Measurements from ENCODE around the gene MCCD1.

The MCCD1 gene

GRCh38 chr6:31534011-31534410, 5.2 kb downstream of the MCCD1 start:
- Histone ChIP-seq H3K9me2 (replicated peaks; ENCODE audit: insufficient read depth, low read length) (no peaks in the 10 kb centered on the region), H3K27me3 (ENCODE audit: low read length) (no peaks in the 10 kb centered on the region), H3K36me3 (ENCODE audit: low read length) (peaks cover 77% of the 10 kb centered on the region), H3K79me2 (ENCODE audit: insufficient read depth, low read length) (peaks cover 51% of the 10 kb centered on the region), H2AFZ (ENCODE audit: low read depth, low read length, severe bottlenecking) (no peak overlapping the region), H4K20me1 (ENCODE audit: low read depth, low read length) (peaks cover 66% of the 10 kb centered on the region), H3K27ac (ENCODE audit: low read depth, low read length) (no peak overlapping the region), H3K9me3 (ENCODE audit: insufficient read depth, low read length) (no peaks in the 10 kb centered on the region), H3K9ac (ENCODE audit: low read length) (no peak overlapping the region), H3F3A (ENCODE audit: insufficient read depth) (peaks cover 59% of the 10 kb centered on the region), H3K4me3 (ENCODE audit: insufficient read depth, low read length, poor library complexity, severe bottlenecking) (no peak overlapping the region), H3K4me2 (ENCODE audit: low read depth, low read length, poor library complexity, severe bottlenecking) (no peak overlapping the region)
- TF ChIP-seq EZH2phosphoT487 (conservative IDR thresholded peaks at IDR 0.05; ENCODE audit: low read length) (no peak), CTCF (IDR thresholded peaks at IDR 0.05; ENCODE audit: insufficient read depth, low read length, poor library complexity, severe bottlenecking) (no peak)

DNA sequence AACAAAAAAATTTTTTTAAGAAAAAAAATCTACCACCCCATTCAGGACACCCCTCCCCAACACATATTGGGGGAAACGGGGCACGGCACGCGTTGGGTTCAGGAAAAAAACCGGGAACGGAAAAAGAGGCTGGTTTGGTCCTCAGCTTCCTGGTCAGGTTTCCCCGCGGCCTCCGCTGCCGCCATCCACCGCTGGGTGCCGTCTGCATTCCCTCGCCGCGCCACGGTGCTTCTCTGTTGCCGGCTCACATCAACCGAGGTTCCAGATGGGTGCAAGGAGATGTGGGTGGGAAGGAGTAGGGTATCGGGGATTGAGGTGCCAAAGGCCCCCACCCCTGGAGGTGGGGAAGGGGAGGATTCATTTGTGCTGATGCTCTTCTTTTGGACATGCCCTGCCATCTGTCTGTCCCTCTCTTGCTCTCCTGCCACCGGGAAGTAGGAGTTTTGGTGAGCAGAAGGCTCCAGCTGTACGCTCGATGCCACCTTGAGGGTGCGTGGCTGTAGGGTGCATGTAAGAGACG, 5.8 kb downstream of the MCCD1 start:
- H3K9me2 ChIP-seq (replicated peaks; ENCODE audit: insufficient read depth, low read length) = no peaks in the 10 kb centered on the region
- no peaks in the 10 kb centered on the region for H3K9me3 ChIP-seq (ENCODE audit: insufficient read depth, low read length)
- H3K79me2 ChIP-seq (ENCODE audit: insufficient read depth, low read length) = peaks cover 56% of the 10 kb centered on the region
- peaks cover 61% of the 10 kb centered on the region for H3F3A ChIP-seq (ENCODE audit: insufficient read depth)
- H3K4me2 ChIP-seq (ENCODE audit: low read depth, low read length, poor library complexity, severe bottlenecking) = no peak overlapping the region
- H2AFZ ChIP-seq (ENCODE audit: low read depth, low read length, severe bottlenecking) = no peak overlapping the region
- no peak overlapping the region for H3K4me3 ChIP-seq (ENCODE audit: insufficient read depth, low read length, poor library complexity, severe bottlenecking)
- TF ChIP-seq EZH2phosphoT487 (conservative IDR thresholded peaks at IDR 0.05; ENCODE audit: low read length) (no peak), CTCF (IDR thresholded peaks at IDR 0.05; ENCODE audit: insufficient read depth, low read length, poor library complexity, severe bottlenecking) (no peak)
- H4K20me1 ChIP-seq (ENCODE audit: low read depth, low read length) = peaks cover 72% of the 10 kb centered on the region
- no peak overlapping the region for H3K27ac ChIP-seq (ENCODE audit: low read depth, low read length)
- H3K27me3 ChIP-seq (ENCODE audit: low read length) = no peaks in the 10 kb centered on the region
- no peak overlapping the region for H3K9ac ChIP-seq (ENCODE audit: low read length)
- peaks cover 83% of the 10 kb centered on the region for H3K36me3 ChIP-seq (ENCODE audit: low read length)

GRCh38 chr6:31535538-31536324, 7.0 kb downstream of the MCCD1 start:
- no peaks in the 10 kb centered on the region for H3K9me2 ChIP-seq (replicated peaks; ENCODE audit: insufficient read depth, low read length)
- no peaks in the 10 kb centered on the region for H3K9me3 ChIP-seq (ENCODE audit: insufficient read depth, low read length)
- H3K4me3 ChIP-seq (ENCODE audit: insufficient read depth, low read length, poor library complexity, severe bottlenecking) = no peak overlapping the region
- H3K27me3 ChIP-seq (ENCODE audit: low read length) = no peaks in the 10 kb centered on the region
- H3F3A ChIP-seq (ENCODE audit: insufficient read depth) = peaks cover 56% of the 10 kb centered on the region
- peaks cover 92% of the 10 kb centered on the region for H3K36me3 ChIP-seq (ENCODE audit: low read length)
- peaks cover 68% of the 10 kb centered on the region for H3K79me2 ChIP-seq (ENCODE audit: insufficient read depth, low read length)
- no peak overlapping the region for H3K4me2 ChIP-seq (ENCODE audit: low read depth, low read length, poor library complexity, severe bottlenecking)
- H4K20me1 ChIP-seq (ENCODE audit: low read depth, low read length) = peaks cover 83% of the 10 kb centered on the region
- no peak overlapping the region for H3K27ac ChIP-seq (ENCODE audit: low read depth, low read length)
- H3K9ac ChIP-seq (ENCODE audit: low read length) = no peak overlapping the region
- TF ChIP-seq CTCF (IDR thresholded peaks at IDR 0.05; ENCODE audit: insufficient read depth, low read length, poor library complexity, severe bottlenecking) = no peak
- no peak for TF ChIP-seq EZH2phosphoT487 (conservative IDR thresholded peaks at IDR 0.05; ENCODE audit: low read length)
- no peak overlapping the region for H2AFZ ChIP-seq (ENCODE audit: low read depth, low read length, severe bottlenecking)

Measured in SU-DHL-6 (cell line).